22Rv1 (cell line): ENCODE data around the gene SMYD1.

Experiments
- CTCF ChIP-seq: fragments of 450-650 bp; IDR thresholded peaks from 2 replicates; pipeline ENCODE4 v1.5.1; 2017; ENCODE audit warnings: mild to moderate bottlenecking
- ZFX ChIP-seq: fragments of 450-650 bp; IDR thresholded peaks from 2 replicates; pipeline ENCODE4 v1.6.1; 2017; ENCODE audit warnings: antibody characterized with exemption, borderline replicate concordance

DNA sequence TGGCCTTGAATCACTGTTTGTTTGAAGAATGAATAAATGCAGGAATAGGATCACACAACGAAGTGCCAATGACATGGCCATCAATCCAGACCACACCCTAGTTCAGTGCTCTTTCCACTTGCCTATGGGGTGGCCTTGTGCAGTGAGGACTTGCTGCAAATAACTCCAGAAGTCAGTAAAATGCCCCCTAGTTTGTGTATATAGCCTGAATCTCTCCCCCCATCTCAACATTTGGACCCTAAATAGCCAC is 59.9 kb downstream of the SMYD1 start:
- TF ChIP-seq CTCF (no peak), ZFX (no peak)
